D721Med (cell line): ENCODE results near the gene SECISBP2.

Experiments
- DNase-seq: peaks from one replicate; pipeline ENCODE4 v3.0.0; 2011; ENCODE audit warnings: low spot score; ENCODE audit not compliant: insufficient read length
- FAIRE-seq: peaks from 2 replicates; lab custom pipeline; 2011; peaks lifted over from hg19 to GRCh38; lab: Jason Lieb, UNC
- TF ChIP-seq, protein P1 (sequence below): IDR thresholded peaks from 2 replicates; pipeline ENCODE4 v1.5.1; 2012; ENCODE audit warnings: mild to moderate bottlenecking, control low read depth; ENCODE audit not compliant: insufficient read depth; ENCODE audit errors: missing control alignments

Gene SECISBP2

DNA sequence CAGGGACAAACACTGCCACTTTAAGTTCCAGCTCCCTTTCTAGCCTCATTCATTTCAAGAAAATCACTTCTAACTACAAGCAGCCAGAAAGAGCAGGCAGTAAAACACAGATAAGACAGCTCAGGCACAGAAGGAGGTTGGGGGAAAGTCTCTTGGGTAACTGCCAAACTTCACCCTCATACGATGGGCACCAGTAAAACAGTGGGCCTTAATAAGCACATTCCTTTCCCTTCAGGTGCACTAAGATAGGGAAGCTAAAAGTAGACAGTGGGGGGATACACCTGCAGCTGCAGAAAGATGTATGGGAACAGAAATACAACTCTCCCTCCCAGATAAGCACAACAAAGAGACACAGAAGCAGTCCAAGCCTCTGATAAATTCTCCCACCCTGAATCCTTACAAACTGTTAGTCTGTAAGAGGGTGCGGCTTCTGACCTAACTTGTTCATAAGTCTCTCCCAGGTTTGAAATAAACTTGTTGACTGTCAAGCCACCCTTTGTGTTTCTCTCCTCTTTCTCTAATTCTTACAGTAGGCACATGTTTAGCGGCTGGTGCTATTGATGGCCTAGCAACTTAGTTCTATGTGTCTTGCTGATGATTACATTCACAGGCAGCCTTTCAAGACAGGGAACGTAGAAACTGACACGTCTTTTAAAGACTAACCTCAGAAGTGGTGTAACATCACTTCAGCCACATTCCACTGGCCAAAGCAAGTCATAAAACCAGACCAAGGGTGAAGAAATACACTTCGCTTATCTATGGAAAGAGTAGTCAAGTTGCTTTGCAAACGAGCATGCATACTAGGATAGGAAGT is 14.1 kb upstream of the SECISBP2 start:
- TF ChIP-seq, protein P1, sequence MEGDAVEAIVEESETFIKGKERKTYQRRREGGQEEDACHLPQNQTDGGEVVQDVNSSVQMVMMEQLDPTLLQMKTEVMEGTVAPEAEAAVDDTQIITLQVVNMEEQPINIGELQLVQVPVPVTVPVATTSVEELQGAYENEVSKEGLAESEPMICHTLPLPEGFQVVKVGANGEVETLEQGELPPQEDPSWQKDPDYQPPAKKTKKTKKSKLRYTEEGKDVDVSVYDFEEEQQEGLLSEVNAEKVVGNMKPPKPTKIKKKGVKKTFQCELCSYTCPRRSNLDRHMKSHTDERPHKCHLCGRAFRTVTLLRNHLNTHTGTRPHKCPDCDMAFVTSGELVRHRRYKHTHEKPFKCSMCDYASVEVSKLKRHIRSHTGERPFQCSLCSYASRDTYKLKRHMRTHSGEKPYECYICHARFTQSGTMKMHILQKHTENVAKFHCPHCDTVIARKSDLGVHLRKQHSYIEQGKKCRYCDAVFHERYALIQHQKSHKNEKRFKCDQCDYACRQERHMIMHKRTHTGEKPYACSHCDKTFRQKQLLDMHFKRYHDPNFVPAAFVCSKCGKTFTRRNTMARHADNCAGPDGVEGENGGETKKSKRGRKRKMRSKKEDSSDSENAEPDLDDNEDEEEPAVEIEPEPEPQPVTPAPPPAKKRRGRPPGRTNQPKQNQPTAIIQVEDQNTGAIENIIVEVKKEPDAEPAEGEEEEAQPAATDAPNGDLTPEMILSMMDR: no peak

DNA sequence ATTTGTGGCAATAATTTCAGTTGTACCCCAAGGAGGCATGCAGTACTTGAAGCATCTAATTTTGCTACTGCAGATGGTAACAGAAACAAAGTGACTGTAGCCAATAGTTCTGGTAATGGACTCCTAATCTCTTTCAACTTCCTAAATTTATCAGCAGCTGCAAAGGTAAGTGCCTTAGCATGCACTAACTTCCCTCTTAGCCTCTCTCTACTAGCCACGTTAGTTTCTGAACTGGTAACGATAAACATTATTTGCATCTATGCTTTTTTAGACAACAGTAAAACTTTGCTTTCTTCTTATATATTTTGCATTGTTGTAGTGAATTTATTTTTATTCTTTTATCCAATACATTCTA is 13.5 kb upstream of the SECISBP2 start:
- no peak for DNase-seq
- FAIRE-seq: no peak
- TF ChIP-seq, protein P1: no peak

More for the DNA sequence above, 14.1 kb upstream of the SECISBP2 start:
- FAIRE-seq: no peak
- no peak for DNase-seq

DNA sequence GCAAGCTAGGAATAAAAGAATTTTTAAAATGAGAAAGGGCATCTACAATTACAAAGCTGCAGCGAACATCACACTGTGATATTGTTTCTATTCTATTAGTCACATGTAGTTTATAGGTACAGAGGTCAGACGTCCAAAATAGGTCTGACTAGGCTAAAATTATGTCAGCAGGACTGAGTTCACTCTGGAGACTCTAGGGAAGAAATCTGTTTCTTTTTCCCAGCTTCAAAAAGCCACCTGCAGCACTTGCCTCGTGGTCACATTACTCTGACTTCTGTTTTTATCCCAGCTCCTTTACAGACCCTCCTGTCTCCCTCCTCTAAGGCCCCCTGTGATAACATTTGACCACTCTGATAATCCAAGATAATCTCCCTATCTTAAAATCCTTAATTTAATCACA is 12.4 kb upstream of the SECISBP2 start:
- TF ChIP-seq, protein P1: no peak
- no peak for FAIRE-seq
- DNase-seq: no peak

DNA sequence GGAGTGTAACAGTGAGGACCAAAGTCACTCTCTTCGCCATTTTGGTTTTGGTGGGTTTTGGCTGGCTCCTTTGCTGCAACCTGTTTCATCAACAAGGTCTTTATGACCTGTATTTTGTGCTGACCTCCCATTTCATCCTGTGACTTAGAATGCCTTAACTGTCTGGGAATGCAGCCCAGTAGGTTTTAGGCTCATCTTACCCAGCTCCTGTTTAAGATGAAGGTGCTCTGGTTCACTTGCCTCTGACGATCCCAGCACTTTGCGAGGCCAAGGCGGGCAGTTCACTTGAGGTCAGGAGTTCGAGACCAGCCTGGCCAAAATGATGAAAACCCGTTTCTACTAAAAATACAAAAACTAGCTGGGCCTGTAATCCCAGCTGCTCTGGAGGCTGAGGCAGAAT is 9.1 kb upstream of the SECISBP2 start:
- TF ChIP-seq, protein P1: no peak
- FAIRE-seq (no peak), DNase-seq (no peak)

DNA sequence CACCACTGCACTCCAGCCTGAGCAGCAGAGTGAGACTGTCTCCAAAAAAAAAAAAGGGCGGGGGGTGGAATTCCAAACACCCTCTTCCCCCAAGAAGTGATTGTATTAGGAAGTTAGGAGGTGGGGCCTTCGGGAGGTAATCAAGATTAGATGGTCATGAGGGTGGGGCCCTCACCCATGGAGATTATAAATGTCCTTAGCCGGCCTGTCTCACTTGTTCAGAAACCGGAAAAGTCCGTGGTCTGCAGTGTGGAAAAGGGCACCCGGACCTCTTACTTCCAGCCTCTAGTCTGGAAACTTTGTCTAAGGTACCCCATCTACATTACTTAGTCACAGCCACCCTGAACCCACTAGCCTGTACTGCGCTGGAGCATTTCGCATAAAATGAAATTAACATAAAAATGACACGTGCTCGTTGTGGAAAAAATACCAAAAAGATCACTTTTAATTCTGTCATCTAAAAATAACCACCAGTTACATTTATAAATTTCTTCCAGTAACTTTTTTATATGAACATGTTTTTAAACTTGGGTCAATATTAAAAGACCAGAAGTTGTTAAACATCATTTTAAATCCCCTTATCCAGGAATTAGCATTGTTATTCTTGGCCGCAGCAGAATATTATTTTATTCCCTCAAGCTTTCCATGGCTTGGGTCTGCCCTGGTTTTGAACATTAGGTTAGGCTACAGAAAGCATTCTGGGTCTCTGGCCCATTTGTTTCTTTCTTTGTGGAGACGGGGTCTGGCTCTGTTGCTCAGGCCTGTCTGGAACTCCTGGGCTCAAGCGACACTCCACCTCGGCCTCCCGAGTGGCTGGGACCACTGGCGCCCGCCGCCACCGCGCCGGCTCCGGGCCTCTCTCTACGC is 8.5 kb upstream of the SECISBP2 start:
- FAIRE-seq: no peak
- TF ChIP-seq, protein P1: no peak
- DNase-seq: no peak

DNA sequence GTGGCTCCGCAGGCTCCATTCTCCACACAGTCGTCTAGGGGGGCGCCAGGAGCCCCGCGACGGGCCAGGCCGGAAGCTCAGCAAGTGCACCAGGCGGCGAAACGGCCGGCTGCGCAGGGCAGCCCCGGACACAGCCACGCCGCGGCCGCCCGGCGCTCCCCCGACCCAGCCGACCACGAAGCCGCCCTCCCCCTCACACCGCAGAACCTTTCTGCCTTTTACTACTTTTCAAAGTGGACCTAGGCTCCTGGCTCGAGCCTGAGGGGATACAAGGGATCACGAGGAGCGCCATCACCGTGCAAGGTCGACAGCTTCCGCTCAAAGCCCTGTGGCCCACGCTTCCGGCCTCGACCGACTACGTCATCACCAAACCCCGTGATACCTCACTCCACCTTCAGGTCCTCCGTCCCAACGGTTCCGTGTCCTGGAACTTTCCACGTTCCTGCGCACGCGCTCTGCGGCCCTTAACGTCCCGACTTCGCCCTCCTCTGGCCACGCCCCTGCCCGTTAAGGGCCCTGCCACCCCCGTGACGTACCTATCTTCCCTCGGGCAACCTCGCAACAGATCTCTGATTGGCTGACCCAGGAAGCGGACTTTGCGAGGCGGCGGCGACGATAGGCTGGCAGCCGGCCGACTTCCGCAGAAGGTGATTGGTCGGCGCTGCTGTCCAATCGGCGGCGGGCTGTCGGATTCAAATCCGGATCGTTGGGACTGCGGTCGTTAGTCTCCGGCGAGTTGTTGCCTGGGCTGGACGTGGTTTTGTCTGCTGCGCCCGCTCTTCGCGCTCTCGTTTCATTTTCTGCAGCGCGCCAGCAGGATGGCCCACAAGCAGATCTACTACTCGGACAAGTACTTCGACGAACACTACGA is 7.6 kb upstream of the SECISBP2 start, which contains the start of gene CKS2:
CKS2 (plus strand) TSS at position 721 of the 871 bp plus-strand sequence; CDS start at position 819, 98 bp downstream.
- TF ChIP-seq, protein P1: no peak
- FAIRE-seq (no peak), DNase-seq (peak; percentile 71)
